ENCODE measurements around the gene DNAH2. TPM values are rescaled to one million over a fixed set of nuclear protein-coding genes. Genes with fewer than 3 reads are reported as not detected.

DNAH2 gene
- total RNA-seq, 2 donors from 2014 or later: under 0.01 TPM; not detected in 1

DNA sequence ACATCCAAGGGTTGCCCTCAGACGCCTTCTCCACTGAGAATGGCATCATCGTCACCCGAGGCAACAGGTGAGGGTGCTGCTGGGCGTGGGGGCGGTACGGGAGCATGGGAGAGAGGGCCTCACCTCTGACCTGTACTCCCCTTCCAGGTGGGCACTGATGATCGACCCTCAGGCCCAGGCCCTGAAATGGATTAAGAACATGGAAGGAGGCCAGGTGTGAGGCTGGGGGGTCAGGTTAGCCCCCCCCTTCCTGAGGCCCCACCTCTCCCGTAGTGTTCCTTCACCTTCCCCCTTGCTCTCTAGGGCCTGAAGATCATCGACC lies 100.1 kb downstream of the DNAH2 start:
- no peaks in the 10 kb centered on the region for H3K4me1 ChIP-seq (ENCODE audit: control insufficient read depth in 1 of 2, low read depth in 2 of 2)
- no peaks in the 10 kb centered on the region for H3K36me3 ChIP-seq
- H3K4me3 ChIP-seq: no peak overlapping the region
- H3K27me3 ChIP-seq (replicated peaks; ENCODE audit: insufficient read depth): no peaks in the 10 kb centered on the region
- H3K9me3 ChIP-seq: no peaks in the 10 kb centered on the region
- no peak overlapping the region for H3K27ac ChIP-seq
- DNase-seq (ENCODE audit: low spot score) (no peak), ATAC-seq (ENCODE audit: insufficient number of reproducible peaks, low FRiP score, low read depth) (no peak)
- TF ChIP-seq, protein P1, sequence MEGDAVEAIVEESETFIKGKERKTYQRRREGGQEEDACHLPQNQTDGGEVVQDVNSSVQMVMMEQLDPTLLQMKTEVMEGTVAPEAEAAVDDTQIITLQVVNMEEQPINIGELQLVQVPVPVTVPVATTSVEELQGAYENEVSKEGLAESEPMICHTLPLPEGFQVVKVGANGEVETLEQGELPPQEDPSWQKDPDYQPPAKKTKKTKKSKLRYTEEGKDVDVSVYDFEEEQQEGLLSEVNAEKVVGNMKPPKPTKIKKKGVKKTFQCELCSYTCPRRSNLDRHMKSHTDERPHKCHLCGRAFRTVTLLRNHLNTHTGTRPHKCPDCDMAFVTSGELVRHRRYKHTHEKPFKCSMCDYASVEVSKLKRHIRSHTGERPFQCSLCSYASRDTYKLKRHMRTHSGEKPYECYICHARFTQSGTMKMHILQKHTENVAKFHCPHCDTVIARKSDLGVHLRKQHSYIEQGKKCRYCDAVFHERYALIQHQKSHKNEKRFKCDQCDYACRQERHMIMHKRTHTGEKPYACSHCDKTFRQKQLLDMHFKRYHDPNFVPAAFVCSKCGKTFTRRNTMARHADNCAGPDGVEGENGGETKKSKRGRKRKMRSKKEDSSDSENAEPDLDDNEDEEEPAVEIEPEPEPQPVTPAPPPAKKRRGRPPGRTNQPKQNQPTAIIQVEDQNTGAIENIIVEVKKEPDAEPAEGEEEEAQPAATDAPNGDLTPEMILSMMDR (IDR thresholded peaks at IDR 0.05): no peak

DNA sequence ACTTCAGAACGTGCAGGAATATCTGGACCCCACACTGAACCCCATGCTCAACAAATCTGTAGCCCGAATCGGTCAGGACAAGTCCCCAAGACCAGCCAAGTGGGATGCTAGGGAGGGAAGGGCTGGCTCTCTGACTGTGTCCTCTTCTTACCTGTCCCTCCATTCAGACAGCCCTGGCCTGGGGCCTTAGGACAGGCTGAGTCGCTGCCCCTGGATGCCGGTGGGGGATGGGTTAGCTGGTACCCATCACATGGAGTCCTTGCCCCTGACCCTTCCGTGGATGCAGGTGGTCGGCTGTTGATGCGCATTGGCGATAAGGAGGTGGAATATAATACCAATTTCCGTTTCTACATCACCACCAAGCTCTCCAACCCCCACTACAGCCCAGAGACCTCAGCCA lies 100.5 kb downstream of the DNAH2 start:
- ATAC-seq (ENCODE audit: insufficient number of reproducible peaks, low FRiP score, low read depth) (no peak), DNase-seq (ENCODE audit: low spot score) (no peak)
- Histone ChIP-seq H3K36me3 (no peaks in the 10 kb centered on the region), H3K27me3 (replicated peaks; ENCODE audit: insufficient read depth) (no peaks in the 10 kb centered on the region), H3K4me1 (ENCODE audit: control insufficient read depth in 1 of 2, low read depth in 2 of 2) (no peaks in the 10 kb centered on the region), H3K4me3 (no peak overlapping the region), H3K27ac (no peak overlapping the region), H3K9me3 (no peaks in the 10 kb centered on the region)
- TF ChIP-seq, protein P1 (IDR thresholded peaks at IDR 0.05): no peak

DNA sequence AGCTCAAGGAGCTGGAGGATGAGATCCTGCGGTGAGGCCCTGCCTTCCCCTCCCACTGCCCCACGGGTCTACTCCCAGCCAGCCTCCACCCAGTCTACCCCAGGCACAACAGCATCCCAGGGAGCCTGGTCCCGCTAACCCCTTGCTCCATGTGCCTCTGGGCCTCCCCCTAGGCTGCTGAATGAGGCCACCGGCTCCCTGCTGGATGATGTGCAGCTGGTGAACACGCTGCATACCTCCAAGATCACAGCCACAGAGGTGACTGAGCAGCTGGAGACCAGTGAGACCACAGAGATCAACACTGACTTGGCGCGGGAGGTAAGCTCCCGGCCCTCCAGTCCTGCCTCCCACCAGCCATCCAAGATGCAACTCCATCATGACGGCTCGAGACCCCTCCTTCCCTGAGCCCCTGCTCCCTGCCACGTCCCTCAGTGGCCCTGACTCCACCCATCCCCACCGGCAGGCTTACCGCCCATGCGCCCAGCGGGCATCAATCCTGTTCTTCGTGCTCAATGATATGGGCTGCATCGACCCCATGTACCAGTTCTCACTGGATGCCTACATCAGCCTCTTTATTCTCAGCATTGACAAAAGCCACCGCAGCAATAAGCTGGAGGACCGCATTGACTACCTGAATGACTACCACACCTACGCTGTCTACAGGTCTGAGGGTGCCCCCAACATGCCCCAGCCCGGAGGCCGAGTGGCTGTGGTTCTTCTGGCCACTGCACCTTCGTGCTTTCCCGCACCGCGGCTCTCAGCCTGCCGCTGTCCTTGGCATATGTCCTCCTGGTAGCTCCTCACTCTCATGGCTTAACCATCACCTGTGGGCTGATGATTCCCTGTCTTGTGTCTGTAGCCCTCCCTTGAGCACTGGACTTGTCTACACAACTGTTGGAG lies 101.5 kb downstream of the DNAH2 start:
- DNase-seq (ENCODE audit: low spot score): no peak
- Histone ChIP-seq H3K27ac (no peak overlapping the region), H3K4me3 (no peak overlapping the region), H3K9me3 (no peaks in the 10 kb centered on the region), H3K36me3 (no peaks in the 10 kb centered on the region), H3K4me1 (ENCODE audit: control insufficient read depth in 1 of 2, low read depth in 2 of 2) (no peaks in the 10 kb centered on the region), H3K27me3 (replicated peaks; ENCODE audit: insufficient read depth) (no peaks in the 10 kb centered on the region)
- no peak for ATAC-seq (ENCODE audit: insufficient number of reproducible peaks, low FRiP score, low read depth)
- TF ChIP-seq, protein P1 (IDR thresholded peaks at IDR 0.05): no peak

DNA sequence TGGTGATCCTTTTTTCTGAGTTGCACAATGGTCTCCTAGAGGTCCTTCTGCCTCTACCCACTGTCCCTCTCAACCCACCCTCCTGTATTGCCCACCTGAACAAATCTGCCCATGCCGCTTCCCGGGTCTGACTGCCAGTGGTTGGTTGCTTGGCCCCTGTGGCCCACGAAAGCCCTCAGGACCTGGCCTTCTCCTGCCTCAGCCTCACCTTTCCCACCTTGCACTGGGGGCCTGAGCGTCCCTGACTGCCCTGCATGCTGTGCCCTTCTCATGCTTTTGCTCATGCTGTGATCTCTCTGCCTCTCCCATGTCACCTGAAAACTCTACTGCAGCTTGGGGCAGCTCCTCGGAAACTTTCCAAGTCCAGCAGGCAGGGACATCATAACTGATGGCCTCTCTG lies 102.7 kb downstream of the DNAH2 start:
- TF ChIP-seq, protein P1 (IDR thresholded peaks at IDR 0.05): no peak
- no peak overlapping the region for H3K27ac ChIP-seq
- no peaks in the 10 kb centered on the region for H3K9me3 ChIP-seq
- no peaks in the 10 kb centered on the region for H3K27me3 ChIP-seq (replicated peaks; ENCODE audit: insufficient read depth)
- ATAC-seq (ENCODE audit: insufficient number of reproducible peaks, low FRiP score, low read depth): no peak
- no peak overlapping the region for H3K4me3 ChIP-seq
- H3K36me3 ChIP-seq: no peaks in the 10 kb centered on the region
- peaks cover 0 to under 1% of the 10 kb centered on the region in 2 donors for H3K4me1 ChIP-seq (ENCODE audit: control insufficient read depth in 1 of 2, low read depth in 2 of 2)
- no peak for DNase-seq (ENCODE audit: low spot score)

DNA sequence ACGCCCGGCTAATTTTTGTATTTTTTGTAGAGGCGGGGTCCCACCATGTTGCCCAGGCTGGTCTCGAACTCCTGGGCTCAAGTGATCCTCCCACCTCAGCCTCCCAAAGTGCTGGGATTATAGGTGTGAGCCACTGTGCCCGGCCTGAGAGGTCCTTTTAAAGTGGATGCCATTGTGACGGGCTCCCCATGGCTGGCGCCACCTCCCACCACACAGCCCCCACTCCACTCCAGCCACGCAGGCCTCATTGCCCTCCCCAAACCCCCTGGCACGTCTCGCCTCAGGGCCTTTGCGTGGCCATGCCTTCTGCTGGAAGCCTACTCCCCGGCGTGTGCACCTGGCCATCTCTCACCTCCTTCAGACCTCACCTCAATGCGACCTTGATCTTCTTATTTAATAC lies 104.6 kb downstream of the DNAH2 start:
- Histone ChIP-seq H3K36me3 (no peaks in the 10 kb centered on the region), H3K27ac (no peak overlapping the region), H3K27me3 (replicated peaks; ENCODE audit: insufficient read depth) (no peaks in the 10 kb centered on the region), H3K9me3 (no peaks in the 10 kb centered on the region), H3K4me1 (ENCODE audit: control insufficient read depth in 1 of 2, low read depth in 2 of 2) (peaks cover 3 to 10% of the 10 kb centered on the region in 2 donors), H3K4me3 (no peak overlapping the region)
- TF ChIP-seq, protein P1 (IDR thresholded peaks at IDR 0.05): no peak
- DNase-seq (ENCODE audit: low spot score) (no peak), ATAC-seq (ENCODE audit: insufficient number of reproducible peaks, low FRiP score, low read depth) (no peak)

Measured in thoracic aorta (tissue), 2 donors.